CD14-positive monocyte (primary cell): ENCODE measurements around the gene TMEM181. TPM values are rescaled to one million over a fixed set of nuclear protein-coding genes. Genes with fewer than 3 reads are reported as not detected.
"Not testable (repeated sequence)": the region's sequence is repeated elsewhere in the genome, so short reads cannot be mapped to it uniquely, and the experiment has no call there.

ENCODE experiments used
- DNase-seq, 3 donors: peaks; one replicate each; pipeline ENCODE4 v3.0.0-alpha.2; 2011 to 2022
- H2AFZ ChIP-seq: 2 replicates; pipeline ENCODE4 v1.6.0; 2012; ENCODE audit warnings: mild to moderate bottlenecking, low read depth, low read length, inconsistent platforms; ENCODE audit not compliant: insufficient read depth, poor library complexity, severe bottlenecking
- H3K27ac ChIP-seq, 2 donors: 1 replicate in 1 of 2; 2 replicates in 1 of 2; pipeline ENCODE4 v1.5.1; 2012 to 2013; ENCODE audit warnings: low read length in 2 of 2, control low read depth in 1 of 2, inconsistent platforms in 1 of 2, low read depth in 1 of 2, mild to moderate bottlenecking in 1 of 2
- H3K27me3 ChIP-seq, 2 donors: one replicate each; pipeline versions ENCODE4 v1.6.0 to v1.6.1; 2011 to 2013; ENCODE audit warnings: low read length in 2 of 2; ENCODE audit not compliant: control insufficient read depth in 2 of 2, insufficient read depth in 2 of 2
- H3K36me3 ChIP-seq, 2 donors: replicated peaks in 1 of 2; 1 replicate in 1 of 2; 2 replicates in 1 of 2; pipeline versions ENCODE4 v1.5.1 to v1.6.1; 2012 to 2013; ENCODE audit warnings: low read length in 2 of 2, control low read depth in 1 of 2, inconsistent platforms in 1 of 2, mild to moderate bottlenecking in 1 of 2; ENCODE audit not compliant: insufficient read depth in 2 of 2, control insufficient read depth in 1 of 2
- H3K4me1 ChIP-seq, 2 donors: 1 replicate in 1 of 2; 2 replicates in 1 of 2; pipeline versions ENCODE4 v1.5.1 to v1.6.1; 2012 to 2013; ENCODE audit warnings: low read length in 2 of 2, control low read depth in 1 of 2, inconsistent platforms in 1 of 2, mild to moderate bottlenecking in 1 of 2, moderate library complexity in 1 of 2; ENCODE audit not compliant: insufficient read depth in 2 of 2, control insufficient read depth in 1 of 2
- H3K4me2 ChIP-seq: replicated peaks from 2 replicates; pipeline ENCODE3; 2012; ENCODE audit warnings: low read length, moderate library complexity, mild to moderate bottlenecking; ENCODE audit not compliant: poor library complexity, severe bottlenecking; ENCODE audit errors: extremely low read depth
- H3K4me3 ChIP-seq, 3 experiments: fragments of 200-600 bp in 1 of 3; sonication (generic) in 1 of 3; replicated peaks in 1 of 3; 1 replicate in 2 of 3; 2 replicates in 1 of 3; pipeline ENCODE4 v1.5.1; 2011 to 2013; ENCODE audit warnings: low read length in 3 of 3, mild to moderate bottlenecking in 3 of 3, control low read depth in 2 of 3, low read depth in 2 of 3, inconsistent platforms in 1 of 3, moderate library complexity in 1 of 3
- H3K79me2 ChIP-seq: 2 replicates; pipeline ENCODE4 v1.6.0; 2012; ENCODE audit warnings: mild to moderate bottlenecking, control low read depth, inconsistent platforms, low read length, moderate library complexity; ENCODE audit not compliant: insufficient read depth
- H3K9ac ChIP-seq: 2 replicates; pipeline ENCODE4 v1.6.0; 2017; ENCODE audit warnings: low read length, mild to moderate bottlenecking; ENCODE audit not compliant: insufficient read depth, poor library complexity, severe bottlenecking
- H3K9me3 ChIP-seq, 2 donors: replicated peaks in 1 of 2; 1 replicate in 1 of 2; 2 replicates in 1 of 2; pipeline versions ENCODE4 v1.5.1 to v1.6.1; 2012 to 2013; ENCODE audit warnings: low read length in 2 of 2, control low read depth in 1 of 2; ENCODE audit not compliant: control insufficient read depth in 1 of 2, insufficient read depth in 1 of 2
- H4K20me1 ChIP-seq: 2 replicates; pipeline ENCODE4 v1.6.0; 2012; ENCODE audit warnings: mild to moderate bottlenecking, low read length, control low read depth, moderate library complexity; ENCODE audit not compliant: insufficient read depth
- H3K27ac Mint-ChIP-seq, 7 donors: one replicate each; pipeline ENCODE4 v1.8.0; 2020; ENCODE audit warnings: mild to moderate bottlenecking in 7 of 7, mixed read lengths in 7 of 7, moderate library complexity in 6 of 7, inconsistent platforms in 2 of 7
- H3K27me3 Mint-ChIP-seq, 3 donors: one replicate each; pipeline ENCODE4 v1.8.0; 2021 to 2022; ENCODE audit warnings: low read depth in 3 of 3, mild to moderate bottlenecking in 3 of 3, mixed read lengths in 3 of 3, moderate library complexity in 3 of 3, inconsistent platforms in 1 of 3
- H3K36me3 Mint-ChIP-seq, 2 donors: one replicate each; pipeline ENCODE4 v1.8.0; 2020; ENCODE audit warnings: mixed read lengths in 2 of 2, inconsistent platforms in 1 of 2, mild to moderate bottlenecking in 1 of 2
- H3K4me1 Mint-ChIP-seq: one replicate; pipeline ENCODE4 v1.8.0; 2020; ENCODE audit warnings: mild to moderate bottlenecking, mixed read lengths
- H3K4me3 Mint-ChIP-seq, 2 donors: one replicate each; pipeline ENCODE4 v1.8.0; 2020; ENCODE audit warnings: mild to moderate bottlenecking in 2 of 2, mixed read lengths in 2 of 2, moderate library complexity in 1 of 2
- H3K9me3 Mint-ChIP-seq, 7 donors: one replicate each; pipeline ENCODE4 v1.8.0; 2020 to 2022; ENCODE audit warnings: mixed read lengths in 7 of 7, mild to moderate bottlenecking in 6 of 7, moderate library complexity in 6 of 7, inconsistent platforms in 2 of 7
- WGBS: methylation state at CpG from one replicate; pipeline ENCODE4 v1.1.5; 2013; ENCODE audit warnings: missing lambda C conversion rate; ENCODE audit not compliant: insufficient coverage; 5-methylcytosine and 5-hydroxymethylcytosine counted together
- intact Hi-C, 2 donors: fragments of 100-400 bp; cut with micrococcal nuclease; formaldehyde crosslinking; loops; one replicate each; pipeline versions ENCODE4 v1.15.0 to v1.15.1; 2023
- polyA plus RNA-seq, 3 donors: library from polyadenylated mRNA; depleted of rRNA in 1 of 3; unstranded in 2 of 3; stranded (reverse) in 1 of 3; fragments of 300-500 nt in 2 of 3; fragments of >200 nt in 1 of 3; fragmentation: Illumina TruSeq in 2 of 3; gene quantifications; 1 replicate in 2 of 3; 2 replicates in 1 of 3; pipeline ENCODE4 v1.2.3, GENCODE V29; 2012 to 2021
- TF ChIP-seq, protein P1 (sequence below): fragments of 200-600 bp; IDR thresholded peaks from one replicate; pipeline ENCODE4 v1.8.0; 2022; ENCODE audit warnings: antibody characterized with exemption, mild to moderate bottlenecking

The TMEM181 gene
- polyA plus RNA-seq, 3 donors, result 2.4 to 6.8 (median 2.6) TPM

DNA sequence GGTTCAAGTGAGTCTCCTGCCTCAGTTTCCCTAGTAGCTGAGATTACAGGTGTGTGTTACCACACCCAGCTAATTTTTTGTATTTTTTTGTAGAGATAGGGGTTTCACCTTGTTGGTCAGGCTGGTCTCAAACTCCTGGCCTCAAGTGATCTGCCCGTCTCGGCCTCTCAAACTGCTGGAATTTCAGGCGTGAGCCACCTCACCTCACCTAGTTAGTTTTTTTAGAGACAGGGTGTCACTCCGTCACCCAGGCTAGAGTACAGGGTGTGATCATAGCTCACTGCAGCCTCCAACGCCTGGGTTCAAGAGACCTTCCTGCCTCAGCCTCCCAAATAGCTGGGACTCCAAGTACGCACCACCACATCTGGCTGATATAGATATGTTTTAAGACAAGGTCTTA lies 112.8 kb downstream of the TMEM181 start:
- no peak overlapping the region for H3K4me3 Mint-ChIP-seq
- H3K27ac ChIP-seq, result no peak overlapping the region
- H3K27me3 ChIP-seq, result no peaks in the 10 kb centered on the region
- H3K4me1 ChIP-seq, result peaks cover 24 to 25% of the 10 kb centered on the region in 2 donors
- no peaks in the 10 kb centered on the region for H3K9me3 ChIP-seq
- DNase-seq, result no peak
- H3K9ac ChIP-seq, result no peak overlapping the region
- H3K4me1 Mint-ChIP-seq, result peaks cover 27% of the 10 kb centered on the region
- H2AFZ ChIP-seq, result no peak overlapping the region
- peaks cover 2 to 13% of the 10 kb centered on the region in 2 donors for H3K36me3 ChIP-seq
- no peaks in the 10 kb centered on the region for H4K20me1 ChIP-seq
- no peak overlapping the region for H3K4me3 ChIP-seq
- H3K36me3 Mint-ChIP-seq, result peaks cover 32 to 53% of the 10 kb centered on the region in 2 donors
- TF ChIP-seq, protein P1, sequence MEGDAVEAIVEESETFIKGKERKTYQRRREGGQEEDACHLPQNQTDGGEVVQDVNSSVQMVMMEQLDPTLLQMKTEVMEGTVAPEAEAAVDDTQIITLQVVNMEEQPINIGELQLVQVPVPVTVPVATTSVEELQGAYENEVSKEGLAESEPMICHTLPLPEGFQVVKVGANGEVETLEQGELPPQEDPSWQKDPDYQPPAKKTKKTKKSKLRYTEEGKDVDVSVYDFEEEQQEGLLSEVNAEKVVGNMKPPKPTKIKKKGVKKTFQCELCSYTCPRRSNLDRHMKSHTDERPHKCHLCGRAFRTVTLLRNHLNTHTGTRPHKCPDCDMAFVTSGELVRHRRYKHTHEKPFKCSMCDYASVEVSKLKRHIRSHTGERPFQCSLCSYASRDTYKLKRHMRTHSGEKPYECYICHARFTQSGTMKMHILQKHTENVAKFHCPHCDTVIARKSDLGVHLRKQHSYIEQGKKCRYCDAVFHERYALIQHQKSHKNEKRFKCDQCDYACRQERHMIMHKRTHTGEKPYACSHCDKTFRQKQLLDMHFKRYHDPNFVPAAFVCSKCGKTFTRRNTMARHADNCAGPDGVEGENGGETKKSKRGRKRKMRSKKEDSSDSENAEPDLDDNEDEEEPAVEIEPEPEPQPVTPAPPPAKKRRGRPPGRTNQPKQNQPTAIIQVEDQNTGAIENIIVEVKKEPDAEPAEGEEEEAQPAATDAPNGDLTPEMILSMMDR, result no peak
- H3K9me3 Mint-ChIP-seq, result peaks cover 0 to 3% (median 0%) of the 10 kb centered on the region in 7 donors
- H3K79me2 ChIP-seq, result no peaks in the 10 kb centered on the region
- intact Hi-C loops, result no loop called here
- H3K4me2 ChIP-seq, result no peak overlapping the region
- WGBS, result 90% methylated on average over 4 of the region's 6 CpGs
- H3K27me3 Mint-ChIP-seq, result peaks cover 0 to 2% (median 0%) of the 10 kb centered on the region in 3 donors
- H3K27ac Mint-ChIP-seq, result no peak overlapping the region

DNA sequence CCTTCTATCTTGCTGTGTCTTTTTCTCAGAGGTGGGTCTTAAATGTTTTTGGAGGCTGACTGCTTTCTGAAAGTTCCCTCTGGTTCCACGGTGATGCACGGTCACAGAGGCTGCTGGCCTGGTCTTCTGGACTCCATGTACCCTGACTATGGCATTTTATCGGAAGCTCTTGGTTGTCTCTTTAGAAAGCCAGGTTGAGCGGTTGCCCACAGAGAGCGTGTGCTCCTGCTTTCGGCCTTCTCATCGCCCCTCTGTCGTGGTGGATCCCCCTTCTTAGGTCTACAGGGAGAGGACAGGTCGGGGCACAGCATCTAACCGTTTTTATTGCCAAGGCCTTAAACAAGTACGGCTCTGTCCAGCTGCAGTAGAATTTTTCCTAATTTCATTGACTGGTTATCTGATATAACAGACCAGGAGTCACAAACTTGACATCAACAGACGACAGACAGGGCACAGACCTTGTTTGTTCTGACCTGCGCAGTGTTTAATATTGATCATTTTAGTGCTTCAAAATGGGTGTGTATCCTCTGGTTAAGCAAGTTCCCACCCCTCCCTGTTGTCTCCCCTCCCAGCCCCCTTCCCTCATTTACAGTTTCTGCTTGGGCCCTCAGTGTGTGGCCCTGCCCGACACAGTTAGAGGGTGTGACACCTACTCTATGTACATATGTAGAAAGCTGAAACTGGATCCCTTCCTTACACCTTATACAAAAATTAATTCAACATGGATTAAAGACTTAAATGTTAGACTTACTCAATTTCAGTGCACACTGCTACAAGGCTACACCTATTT lies 114.6 kb downstream of the TMEM181 start:
- DNase-seq, result no peak
- Histone ChIP-seq H3K9me3 (no peaks in the 10 kb centered on the region), H3K27ac (no peak overlapping the region), H3K4me1 (peaks cover 6 to 7% of the 10 kb centered on the region in 2 donors), H2AFZ (no peak overlapping the region), H4K20me1 (no peaks in the 10 kb centered on the region), H3K27me3 (no peaks in the 10 kb centered on the region), H3K79me2 (no peaks in the 10 kb centered on the region), H3K36me3 (peaks cover 2 to 13% of the 10 kb centered on the region in 2 donors), H3K4me3 (no peak overlapping the region), H3K9ac (no peak overlapping the region), H3K4me2 (no peak overlapping the region)
- Mint-ChIP-seq H3K4me3 (no peak overlapping the region), H3K4me1 (peaks cover 9% of the 10 kb centered on the region), H3K27ac (peak overlapping the region in 2 of 7 donors; percentile 2), H3K9me3 (peaks cover 0 to 3% (median 0%) of the 10 kb centered on the region in 7 donors), H3K36me3 (peaks cover 31 to 43% of the 10 kb centered on the region in 2 donors), H3K27me3 (peaks cover 0 to 2% (median 0%) of the 10 kb centered on the region in 3 donors)
- 98% methylated on average over 11 of the region's 14 CpGs for WGBS
- TF ChIP-seq, protein P1, result no peak
- intact Hi-C loops, result no loop called here

DNA sequence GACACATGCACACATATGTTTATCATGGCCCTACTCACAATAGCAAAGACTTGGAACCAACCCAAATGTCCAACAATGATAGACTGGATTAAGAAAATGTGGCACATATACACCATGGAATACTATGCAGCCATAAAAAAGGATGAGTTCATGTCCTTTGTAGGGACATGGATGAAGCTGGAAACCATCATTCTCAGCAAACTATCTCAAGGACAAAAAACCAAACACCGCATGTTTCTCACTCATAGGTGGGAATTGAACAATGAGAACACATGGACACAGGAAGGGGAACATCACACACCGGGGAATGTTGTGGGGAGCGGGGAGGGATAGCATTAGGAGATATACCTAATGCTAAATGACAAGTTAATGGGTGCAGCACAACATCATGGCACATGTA lies 117.2 kb downstream of the TMEM181 start:
- H3K27ac Mint-ChIP-seq, H3K9ac ChIP-seq, H3K27ac ChIP-seq, H2AFZ ChIP-seq, H3K27me3 ChIP-seq, H3K79me2 ChIP-seq, intact Hi-C loops, H3K9me3 ChIP-seq, H3K4me3 ChIP-seq, H3K4me1 ChIP-seq, DNase-seq, H3K27me3 Mint-ChIP-seq, H3K4me2 ChIP-seq, H3K4me1 Mint-ChIP-seq, H3K4me3 Mint-ChIP-seq, H3K9me3 Mint-ChIP-seq, H4K20me1 ChIP-seq: not testable (repeated sequence)
- peaks cover 2 to 13% of the 10 kb centered on the region in 2 donors for H3K36me3 ChIP-seq
- no CpG with 5 or more reads among the region's 3 CpGs for WGBS
- H3K36me3 Mint-ChIP-seq, result peaks cover 32 to 46% of the 10 kb centered on the region in 2 donors
